BLaER1 (cell line): ENCODE measurements around the gene MTG1.
"Not testable (repeated sequence)": the region's sequence is repeated elsewhere in the genome, so short reads cannot be mapped to it uniquely, and the experiment has no call there.

ENCODE experiments used
- H3K27ac ChIP-seq: shearing (Covaris generic); formaldehyde crosslinking; 2 replicates; pipeline ENCODE4 v1.8.1; 2022
- H3K27me3 ChIP-seq: shearing (Covaris generic); formaldehyde crosslinking; 2 replicates; pipeline ENCODE4 v1.8.1; 2022
- H3K36me3 ChIP-seq: shearing (Covaris generic); formaldehyde crosslinking; 2 replicates; pipeline ENCODE4 v1.8.1; 2022
- H3K4me1 ChIP-seq: shearing (Covaris generic); formaldehyde crosslinking; 2 replicates; pipeline ENCODE4 v1.8.1; 2022
- H3K4me2 ChIP-seq: shearing (Covaris generic); formaldehyde crosslinking; 2 replicates; pipeline ENCODE4 v1.8.1; 2022
- H3K4me3 ChIP-seq: shearing (Covaris generic); formaldehyde crosslinking; 2 replicates; pipeline ENCODE4 v1.8.1; 2022
- H3K9ac ChIP-seq: shearing (Covaris generic); formaldehyde crosslinking; 2 replicates; pipeline ENCODE4 v1.8.1; 2022
- H3K9me3 ChIP-seq: shearing (Covaris generic); formaldehyde crosslinking; 2 replicates; pipeline ENCODE4 v1.8.1; 2022
- H4K20me1 ChIP-seq: shearing (Covaris generic); formaldehyde crosslinking; 2 replicates; pipeline ENCODE4 v1.8.1; 2022
- Cebpa-rat ChIP-seq: shearing (Covaris generic); IDR thresholded peaks from 2 replicates; pipeline ENCODE4 v1.8.1; 2022

MTG1 gene

GRCh38 chr10:133377818-133378250, 16.1 kb upstream of the MTG1 start:
- H3K27ac ChIP-seq = peak overlapping the region; percentile 64
- no peaks in the 10 kb centered on the region for H3K9me3 ChIP-seq
- 0 out of 2 replicates have a peak, but pooled peaks cover 5% of the 10 kb centered on the region for H3K36me3 ChIP-seq
- H4K20me1 ChIP-seq = no peaks in the 10 kb centered on the region
- peak overlapping the region; percentile 80 for H3K9ac ChIP-seq
- peak overlapping the region; percentile 94 for H3K4me2 ChIP-seq
- no peaks in the 10 kb centered on the region for H3K27me3 ChIP-seq
- H3K4me3 ChIP-seq = peak overlapping the region; percentile 86
- peaks cover 60% of the 10 kb centered on the region for H3K4me1 ChIP-seq
- TF ChIP-seq Cebpa-rat = no peak

GRCh38 chr10:133378251-133379096, 15.5 kb upstream of the MTG1 start:
- Histone ChIP-seq H3K27ac (peak overlapping the region; percentile 64), H4K20me1 (no peaks in the 10 kb centered on the region), H3K9ac (peak overlapping the region; percentile 80), H3K36me3 (0 out of 2 replicates have a peak, but pooled peaks cover 5% of the 10 kb centered on the region), H3K4me2 (peak overlapping the region; percentile 94), H3K27me3 (no peaks in the 10 kb centered on the region), H3K4me3 (peak overlapping the region; percentile 86), H3K9me3 (no peaks in the 10 kb centered on the region), H3K4me1 (peaks cover 66% of the 10 kb centered on the region)
- TF ChIP-seq Cebpa-rat = no peak

GRCh38 chr10:133379152-133379800, 14.7 kb upstream of the MTG1 start, which contains the start of gene PAOX:
PAOX (plus strand) TSS chr10:133379262; CDS start chr10:133379317, 55 bp downstream.
- TF ChIP-seq Cebpa-rat = no peak
- peaks cover 68% of the 10 kb centered on the region for H3K4me1 ChIP-seq
- H3K36me3 ChIP-seq = 0 out of 2 replicates have a peak, but pooled peaks cover 5% of the 10 kb centered on the region
- peak within 1 kb of the TSS; percentile 99 for H3K4me2 ChIP-seq
- H3K9ac ChIP-seq = peak within 1 kb of the TSS; percentile 80
- peak within 1 kb of the TSS; percentile 72 for H3K27ac ChIP-seq
- H3K9me3 ChIP-seq = no peaks in the 10 kb centered on the region
- peak within 1 kb of the TSS; percentile 90 for H3K4me3 ChIP-seq
- no peaks in the 10 kb centered on the region for H3K27me3 ChIP-seq
- H4K20me1 ChIP-seq = no peaks in the 10 kb centered on the region

- H3K9ac ChIP-seq = peak overlapping the region; percentile 77
- peak overlapping the region; percentile 72 for H3K27ac ChIP-seq
- peaks cover 5% of the 10 kb centered on the region; the same call in 1 of the 2 replicates for H3K36me3 ChIP-seq
- H3K4me3 ChIP-seq = peak overlapping the region; percentile 90
- peak overlapping the region; percentile 99 for H3K4me2 ChIP-seq
- H3K9me3 ChIP-seq = no peaks in the 10 kb centered on the region
- H3K27me3 ChIP-seq = no peaks in the 10 kb centered on the region
- peaks cover 68% of the 10 kb centered on the region for H3K4me1 ChIP-seq
- TF ChIP-seq Cebpa-rat = no peak
- H4K20me1 ChIP-seq = no peaks in the 10 kb centered on the region
These were observed 13.9 kb upstream of the MTG1 start for GRCh38 chr10:133379801-133380666.

- no peaks in the 10 kb centered on the region for H3K9me3 ChIP-seq
- H3K27me3 ChIP-seq = no peaks in the 10 kb centered on the region
- H3K9ac ChIP-seq = no peak overlapping the region
- H3K4me3 ChIP-seq = no peak overlapping the region
- peaks cover 70% of the 10 kb centered on the region for H3K4me1 ChIP-seq
- peak overlapping the region; percentile 99 for H3K4me2 ChIP-seq
- TF ChIP-seq Cebpa-rat = no peak
- no peak overlapping the region for H3K27ac ChIP-seq
- peaks cover 5% of the 10 kb centered on the region; the same call in 1 of the 2 replicates for H3K36me3 ChIP-seq
- H4K20me1 ChIP-seq = no peaks in the 10 kb centered on the region
These were observed 12.9 kb upstream of the MTG1 start for GRCh38 chr10:133381036-133381435.

GRCh38 chr10:133383551-133383950, 10.4 kb upstream of the MTG1 start:
- Histone ChIP-seq H3K4me1 (peaks cover 78% of the 10 kb centered on the region), H4K20me1 (no peaks in the 10 kb centered on the region), H3K27ac (peak overlapping the region; percentile 45), H3K9me3 (no peaks in the 10 kb centered on the region), H3K36me3 (peaks cover 5% of the 10 kb centered on the region; the same call in 1 of the 2 replicates), H3K4me3 (no peak overlapping the region), H3K4me2 (peak overlapping the region; percentile 59), H3K27me3 (no peaks in the 10 kb centered on the region), H3K9ac (0 out of 2 replicates have a peak overlapping the region, but pooled peaks have one; percentile 31)
- no peak for TF ChIP-seq Cebpa-rat

- Histone ChIP-seq H3K4me1 (peaks cover 78% of the 10 kb centered on the region), H3K9ac (peak overlapping the region; percentile 31), H3K27ac (peak overlapping the region; percentile 45), H3K4me2 (peak overlapping the region; percentile 59), H3K27me3 (no peaks in the 10 kb centered on the region), H3K4me3 (no peak overlapping the region), H4K20me1 (no peaks in the 10 kb centered on the region), H3K9me3 (no peaks in the 10 kb centered on the region), H3K36me3 (peaks cover 5% of the 10 kb centered on the region; the same call in 1 of the 2 replicates)
- no peak for TF ChIP-seq Cebpa-rat
These were observed 9.9 kb upstream of the MTG1 start for GRCh38 chr10:133384071-133384470.

GRCh38 chr10:133385214-133385613, 8.7 kb upstream of the MTG1 start:
- no peak for TF ChIP-seq Cebpa-rat
- H3K9ac ChIP-seq = no peak overlapping the region
- H3K36me3 ChIP-seq = peaks cover 5% of the 10 kb centered on the region; the same call in 1 of the 2 replicates
- H3K4me2 ChIP-seq = peak overlapping the region; percentile 59; the same call in 1 of the 2 replicates
- H4K20me1 ChIP-seq = no peaks in the 10 kb centered on the region
- peaks cover 70% of the 10 kb centered on the region for H3K4me1 ChIP-seq
- no peaks in the 10 kb centered on the region for H3K27me3 ChIP-seq
- no peaks in the 10 kb centered on the region for H3K9me3 ChIP-seq
- H3K27ac ChIP-seq = no peak overlapping the region
- no peak overlapping the region for H3K4me3 ChIP-seq

- H3K9ac ChIP-seq, H3K4me3 ChIP-seq, H3K27me3 ChIP-seq, H3K9me3 ChIP-seq, H4K20me1 ChIP-seq: not testable (repeated sequence)
- Histone ChIP-seq H3K27ac (peak overlapping the region; percentile 11; the same call in 1 of the 2 replicates), H3K4me2 (peak overlapping the region; percentile 94; the same call in 1 of the 2 replicates), H3K36me3 (peaks cover 11% of the 10 kb centered on the region; the same call in 1 of the 2 replicates), H3K4me1 (peaks cover 70% of the 10 kb centered on the region)
These were observed 7.0 kb upstream of the MTG1 start for GRCh38 chr10:133386951-133387350.
